Measurements from ENCODE around the gene IGF2BP3. TPM values are rescaled to one million over a fixed set of nuclear protein-coding genes. Genes with fewer than 3 reads are reported as not detected.

The IGF2BP3 gene
- polyA plus RNA-seq, 1 donor (not counting 4 experiments of a cell fraction or from before 2014, with no cell fraction given) = 22.3 TPM

DNA sequence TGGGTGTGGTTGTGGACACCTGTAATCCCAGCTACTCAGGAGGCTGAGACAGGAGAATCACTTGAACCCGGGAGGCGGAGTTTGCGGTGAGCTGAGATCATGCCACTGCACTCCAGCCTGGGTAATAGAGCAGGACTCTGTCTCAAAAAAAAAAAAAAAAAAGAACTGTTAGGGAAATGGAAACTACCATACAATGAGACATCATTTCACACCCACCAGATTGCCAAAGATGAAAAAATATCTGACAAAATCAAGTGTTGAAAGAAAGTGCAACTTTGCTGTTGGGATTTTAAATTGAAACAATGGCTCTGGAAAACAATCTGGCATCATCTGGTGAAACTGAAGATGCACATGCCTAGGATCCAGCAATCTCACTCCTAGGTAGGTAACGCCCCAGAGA is 187.2 kb downstream of the IGF2BP3 start:
- TF ChIP-seq EZH2 (IDR thresholded peaks at IDR 0.05; ENCODE audit: low read length) = no peak
- TF ChIP-seq, protein P1, sequence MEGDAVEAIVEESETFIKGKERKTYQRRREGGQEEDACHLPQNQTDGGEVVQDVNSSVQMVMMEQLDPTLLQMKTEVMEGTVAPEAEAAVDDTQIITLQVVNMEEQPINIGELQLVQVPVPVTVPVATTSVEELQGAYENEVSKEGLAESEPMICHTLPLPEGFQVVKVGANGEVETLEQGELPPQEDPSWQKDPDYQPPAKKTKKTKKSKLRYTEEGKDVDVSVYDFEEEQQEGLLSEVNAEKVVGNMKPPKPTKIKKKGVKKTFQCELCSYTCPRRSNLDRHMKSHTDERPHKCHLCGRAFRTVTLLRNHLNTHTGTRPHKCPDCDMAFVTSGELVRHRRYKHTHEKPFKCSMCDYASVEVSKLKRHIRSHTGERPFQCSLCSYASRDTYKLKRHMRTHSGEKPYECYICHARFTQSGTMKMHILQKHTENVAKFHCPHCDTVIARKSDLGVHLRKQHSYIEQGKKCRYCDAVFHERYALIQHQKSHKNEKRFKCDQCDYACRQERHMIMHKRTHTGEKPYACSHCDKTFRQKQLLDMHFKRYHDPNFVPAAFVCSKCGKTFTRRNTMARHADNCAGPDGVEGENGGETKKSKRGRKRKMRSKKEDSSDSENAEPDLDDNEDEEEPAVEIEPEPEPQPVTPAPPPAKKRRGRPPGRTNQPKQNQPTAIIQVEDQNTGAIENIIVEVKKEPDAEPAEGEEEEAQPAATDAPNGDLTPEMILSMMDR (optimal IDR thresholded peaks at IDR 0.05 in 1 of 3, IDR thresholded peaks at IDR 0.05 in 1 of 3, conservative IDR thresholded peaks at IDR 0.05 in 1 of 3; ENCODE audit: extremely low read depth in 1 of 3, insufficient read depth in 2 of 3, low read length in 3 of 3) = no peak
- DNase-seq (ENCODE audit: low read depth, low spot score) = no peak
- Histone ChIP-seq H3K27me3 (ENCODE audit: control insufficient read depth, extremely low read depth, insufficient read depth, low read length) (no peaks in the 10 kb centered on the region), H3K9ac (ENCODE audit: control insufficient read depth, extremely low read depth, insufficient read depth, low read length) (no peak overlapping the region), H3K9me1 (ENCODE audit: control insufficient read depth, extremely low read depth, insufficient read depth, low read length) (no peaks in the 10 kb centered on the region), H2AFZ (ENCODE audit: control insufficient read depth, low read length) (no peak overlapping the region), H3K36me3 (ENCODE audit: control insufficient read depth in 2 of 2, extremely low read depth in 1 of 2, insufficient read depth in 2 of 2, low read length in 2 of 2) (no peaks in the 10 kb centered on the region), H3K4me1 (ENCODE audit: control insufficient read depth, extremely low read depth, insufficient read depth, low read length) (no peaks in the 10 kb centered on the region), H3K9me3 (ENCODE audit: control insufficient read depth, low read depth, low read length) (no peaks in the 10 kb centered on the region), H3K4me2 (ENCODE audit: control insufficient read depth, extremely low read depth, insufficient read depth, low read depth, low read length) (no peak overlapping the region), H3K4me3 (ENCODE audit: control insufficient read depth in 2 of 3, extremely low read depth in 1 of 3, insufficient read depth in 2 of 3, low read depth in 1 of 3, low read length in 3 of 3) (no peak overlapping the region), H3K27ac (ENCODE audit: control insufficient read depth, insufficient read depth, low read length) (no peak overlapping the region), H3K79me2 (ENCODE audit: control insufficient read depth, insufficient read depth, low read length) (no peaks in the 10 kb centered on the region), H4K20me1 (ENCODE audit: control insufficient read depth, extremely low read depth, insufficient read depth, low read length) (no peaks in the 10 kb centered on the region)
- FAIRE-seq = no peak
- dilution Hi-C loops (cut with MboI; ENCODE audit: extremely low pct_ligation_motif_present, low sequenced_read_pairs) = no loop called here

DNA sequence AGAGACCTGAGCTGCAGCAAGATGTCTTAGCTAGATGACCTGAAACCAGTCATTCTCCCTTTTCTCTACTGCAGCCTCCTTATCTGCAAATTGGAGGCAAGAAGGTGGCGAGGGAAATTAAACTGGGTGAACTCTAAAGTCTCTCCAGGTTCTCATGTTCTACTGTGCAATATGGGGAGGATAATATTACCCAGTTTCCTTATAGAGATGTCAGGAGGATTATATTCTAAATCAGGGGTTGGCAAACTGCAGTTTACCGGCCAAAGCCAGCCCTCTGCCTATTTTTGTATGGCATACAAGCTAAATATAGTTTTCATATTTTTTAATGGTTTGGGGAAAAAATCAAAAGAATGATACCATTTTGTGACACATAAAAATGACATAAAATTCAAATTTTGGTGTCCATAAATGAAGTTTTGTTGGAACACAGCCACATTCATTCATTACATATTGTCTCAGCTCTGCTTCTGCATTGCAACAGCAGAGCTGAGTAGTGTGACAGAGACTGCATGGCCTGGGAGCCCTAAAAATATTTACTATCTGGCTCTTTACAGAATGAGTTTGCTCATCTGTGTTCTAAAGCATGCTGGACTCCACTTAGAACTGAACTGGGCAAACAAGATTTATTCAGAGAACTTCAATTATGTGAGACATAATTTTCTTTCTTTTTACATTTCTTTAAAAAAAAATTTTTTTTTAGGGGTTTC is 190.3 kb downstream of the IGF2BP3 start:
- no peaks in the 10 kb centered on the region for H3K36me3 ChIP-seq (ENCODE audit: control insufficient read depth in 2 of 2, extremely low read depth in 1 of 2, insufficient read depth in 2 of 2, low read length in 2 of 2)
- no peaks in the 10 kb centered on the region for H3K79me2 ChIP-seq (ENCODE audit: control insufficient read depth, insufficient read depth, low read length)
- no peak overlapping the region for H3K9ac ChIP-seq (ENCODE audit: control insufficient read depth, extremely low read depth, insufficient read depth, low read length)
- no peaks in the 10 kb centered on the region for H3K9me1 ChIP-seq (ENCODE audit: control insufficient read depth, extremely low read depth, insufficient read depth, low read length)
- DNase-seq (ENCODE audit: low read depth, low spot score) = no peak
- H4K20me1 ChIP-seq (ENCODE audit: control insufficient read depth, extremely low read depth, insufficient read depth, low read length) = no peaks in the 10 kb centered on the region
- dilution Hi-C loops (cut with MboI; ENCODE audit: extremely low pct_ligation_motif_present, low sequenced_read_pairs) = no loop called here
- H3K9me3 ChIP-seq (ENCODE audit: control insufficient read depth, low read depth, low read length) = no peaks in the 10 kb centered on the region
- no peak overlapping the region for H2AFZ ChIP-seq (ENCODE audit: control insufficient read depth, low read length)
- H3K27me3 ChIP-seq (ENCODE audit: control insufficient read depth, extremely low read depth, insufficient read depth, low read length) = no peaks in the 10 kb centered on the region
- no peak overlapping the region for H3K4me3 ChIP-seq (ENCODE audit: control insufficient read depth in 2 of 3, extremely low read depth in 1 of 3, insufficient read depth in 2 of 3, low read depth in 1 of 3, low read length in 3 of 3)
- no peak overlapping the region for H3K4me2 ChIP-seq (ENCODE audit: control insufficient read depth, extremely low read depth, insufficient read depth, low read depth, low read length)
- no peak for FAIRE-seq
- no peak overlapping the region for H3K27ac ChIP-seq (ENCODE audit: control insufficient read depth, insufficient read depth, low read length)
- no peaks in the 10 kb centered on the region for H3K4me1 ChIP-seq (ENCODE audit: control insufficient read depth, extremely low read depth, insufficient read depth, low read length)
- TF ChIP-seq EZH2 (IDR thresholded peaks at IDR 0.05; ENCODE audit: low read length) = no peak
- TF ChIP-seq, protein P1 (optimal IDR thresholded peaks at IDR 0.05 in 1 of 3, IDR thresholded peaks at IDR 0.05 in 1 of 3, conservative IDR thresholded peaks at IDR 0.05 in 1 of 3; ENCODE audit: extremely low read depth in 1 of 3, insufficient read depth in 2 of 3, low read length in 3 of 3) = no peak

Data from keratinocyte (primary cell).